H7 (cell line): ENCODE data around the gene PTPRN2. TPM values are rescaled to one million over a fixed set of nuclear protein-coding genes. Genes with fewer than 3 reads are reported as not detected.
"Not testable (repeated sequence)": the region's sequence is repeated elsewhere in the genome, so short reads cannot be mapped to it uniquely, and the experiment has no call there.

ENCODE experiments used
- DNase-seq: peaks from one replicate; pipeline ENCODE4 v3.0.0; 2012
- H3K27me3 ChIP-seq: 2 replicates; pipeline ENCODE4 v1.6.0; 2011; ENCODE audit warnings: mild to moderate bottlenecking, low read length; ENCODE audit not compliant: control insufficient read depth, insufficient read depth
- H3K36me3 ChIP-seq: replicated peaks from 2 replicates; pipeline ENCODE4 v1.5.1; 2011; ENCODE audit warnings: low read length; ENCODE audit not compliant: control insufficient read depth, insufficient read depth
- H3K4me3 ChIP-seq: 2 replicates; pipeline ENCODE4 v1.5.1; 2011; ENCODE audit warnings: low read depth, mild to moderate bottlenecking, control low read depth, low read length, moderate library complexity; ENCODE audit not compliant: insufficient read depth
- total RNA-seq: library from RNA; depleted of rRNA; stranded (reverse); fragments of >200 nt; shearing (Covaris generic); gene quantifications from 2 replicates; pipeline ENCODE4 v1.2.3, GENCODE V29; 2014

Gene PTPRN2
- total RNA-seq, 1 experiment from 2014 or later, result 0.80 TPM

GRCh38 chr7:157707983-157708918 lies 879.4 kb downstream of the PTPRN2 start:
- DNase-seq, result no peak
- Histone ChIP-seq H3K36me3 (no peaks in the 10 kb centered on the region), H3K4me3 (no peak overlapping the region), H3K27me3 (no peaks in the 10 kb centered on the region)

- H3K27me3 ChIP-seq, result no peaks in the 10 kb centered on the region
- no peak overlapping the region for H3K4me3 ChIP-seq
- DNase-seq, result peak; percentile 25
- H3K36me3 ChIP-seq, result no peaks in the 10 kb centered on the region
Measured at GRCh38 chr7:157704365-157704764, 883.3 kb downstream of the PTPRN2 start.

GRCh38 chr7:157703534-157704195 lies 884.0 kb downstream of the PTPRN2 start:
- DNase-seq, result peak; percentile 60
- no peaks in the 10 kb centered on the region for H3K36me3 ChIP-seq
- H3K4me3 ChIP-seq, result no peak overlapping the region
- H3K27me3 ChIP-seq, result no peaks in the 10 kb centered on the region

- H3K36me3 ChIP-seq, result no peaks in the 10 kb centered on the region
- DNase-seq, result peak; percentile 64
- no peak overlapping the region for H3K4me3 ChIP-seq
- H3K27me3 ChIP-seq, result no peaks in the 10 kb centered on the region
Measured at GRCh38 chr7:157703131-157703530, 884.5 kb downstream of the PTPRN2 start.

- Histone ChIP-seq H3K27me3 (no peaks in the 10 kb centered on the region), H3K4me3 (no peak overlapping the region), H3K36me3 (no peaks in the 10 kb centered on the region)
- DNase-seq, result peak; percentile 49
Measured at GRCh38 chr7:157702311-157703023, 885.2 kb downstream of the PTPRN2 start.

GRCh38 chr7:157701395-157702180 lies 886.0 kb downstream of the PTPRN2 start:
- DNase-seq, H3K27me3 ChIP-seq, H3K36me3 ChIP-seq, H3K4me3 ChIP-seq: not testable (repeated sequence)

GRCh38 chr7:157700231-157701005 lies 887.2 kb downstream of the PTPRN2 start:
- no peak overlapping the region for H3K4me3 ChIP-seq
- H3K36me3 ChIP-seq, result no peaks in the 10 kb centered on the region
- DNase-seq, result no peak
- peaks cover 2% of the 10 kb centered on the region; the same call in 1 of the 2 replicates for H3K27me3 ChIP-seq

- Histone ChIP-seq H3K27me3 (peaks cover 12% of the 10 kb centered on the region; the same call in 1 of the 2 replicates), H3K4me3 (no peak overlapping the region), H3K36me3 (no peaks in the 10 kb centered on the region)
- DNase-seq, result no peak
Measured at GRCh38 chr7:157699357-157700013, 888.1 kb downstream of the PTPRN2 start.

GRCh38 chr7:157697287-157697686 lies 890.3 kb downstream of the PTPRN2 start:
- not testable (repeated sequence) for DNase-seq, H3K36me3 ChIP-seq, H3K4me3 ChIP-seq
- H3K27me3 ChIP-seq, result peaks cover 33% of the 10 kb centered on the region

GRCh38 chr7:157695609-157696008 lies 892.0 kb downstream of the PTPRN2 start:
- H3K36me3 ChIP-seq, H3K4me3 ChIP-seq, DNase-seq: not testable (repeated sequence)
- peaks cover 47% of the 10 kb centered on the region for H3K27me3 ChIP-seq

GRCh38 chr7:157694376-157694665 lies 893.3 kb downstream of the PTPRN2 start:
- peak; percentile 43 for DNase-seq
- no peak overlapping the region for H3K4me3 ChIP-seq
- no peaks in the 10 kb centered on the region for H3K36me3 ChIP-seq
- H3K27me3 ChIP-seq, result peaks cover 60% of the 10 kb centered on the region

- peak overlapping the region; percentile 33 for H3K4me3 ChIP-seq
- peaks cover 66% of the 10 kb centered on the region for H3K27me3 ChIP-seq
- no peaks in the 10 kb centered on the region for H3K36me3 ChIP-seq
- DNase-seq, result peak; percentile 93
Measured at GRCh38 chr7:157693521-157694375, 893.9 kb downstream of the PTPRN2 start.
